ENCODE data around the gene PATE2. TPM values are rescaled to one million over a fixed set of nuclear protein-coding genes. Genes with fewer than 3 reads are reported as not detected.

PATE2 gene
- total RNA-seq, 2 donors from 2014 or later = 0.35 TPM; not detected in 1

- no peak for TF ChIP-seq CTCF (IDR thresholded peaks at IDR 0.05)
- H3K27me3 ChIP-seq (replicated peaks; ENCODE audit: insufficient read depth) = no peaks in the 10 kb centered on the region
- ATAC-seq (ENCODE audit: insufficient number of reproducible peaks, low FRiP score, low read depth) (no peak), DNase-seq (ENCODE audit: low spot score) (no peak)
- no peak overlapping the region for H3K27ac ChIP-seq
- H3K36me3 ChIP-seq = no peaks in the 10 kb centered on the region
- no peaks in the 10 kb centered on the region for H3K4me1 ChIP-seq (ENCODE audit: control insufficient read depth in 1 of 2, low read depth in 2 of 2)
- H3K4me3 ChIP-seq = no peak overlapping the region
- no peaks in the 10 kb centered on the region for H3K9me3 ChIP-seq
These were observed 16.2 kb downstream of the PATE2 start for GRCh38 chr11:125762445-125762844.

- DNase-seq (ENCODE audit: low spot score) (no peak), ATAC-seq (ENCODE audit: insufficient number of reproducible peaks, low FRiP score, low read depth) (no peak)
- no peak for TF ChIP-seq CTCF (IDR thresholded peaks at IDR 0.05)
- no peaks in the 10 kb centered on the region for H3K9me3 ChIP-seq
- H3K27me3 ChIP-seq (replicated peaks; ENCODE audit: insufficient read depth) = no peaks in the 10 kb centered on the region
- no peak overlapping the region for H3K4me3 ChIP-seq
- H3K27ac ChIP-seq = no peak overlapping the region
- H3K36me3 ChIP-seq = no peaks in the 10 kb centered on the region
- H3K4me1 ChIP-seq (ENCODE audit: control insufficient read depth in 1 of 2, low read depth in 2 of 2) = no peaks in the 10 kb centered on the region
These were observed 22.6 kb downstream of the PATE2 start for GRCh38 chr11:125756050-125756449.

- Histone ChIP-seq H3K27me3 (replicated peaks; ENCODE audit: insufficient read depth) (no peaks in the 10 kb centered on the region), H3K9me3 (no peaks in the 10 kb centered on the region), H3K4me3 (no peak overlapping the region), H3K36me3 (no peaks in the 10 kb centered on the region), H3K27ac (no peak overlapping the region), H3K4me1 (ENCODE audit: control insufficient read depth in 1 of 2, low read depth in 2 of 2) (no peaks in the 10 kb centered on the region)
- no peak for ATAC-seq (ENCODE audit: insufficient number of reproducible peaks, low FRiP score, low read depth)
- TF ChIP-seq CTCF (IDR thresholded peaks at IDR 0.05) = no peak
- no peak for DNase-seq (ENCODE audit: low spot score)
These were observed 28.0 kb downstream of the PATE2 start for GRCh38 chr11:125750629-125751028.

GRCh38 chr11:125745979-125746378 lies 32.6 kb downstream of the PATE2 start, which contains the start of gene PATE1:
PATE1 (plus strand) TSS chr11:125746279; CDS start chr11:125746305, 26 bp downstream.
- no peak for TF ChIP-seq CTCF (IDR thresholded peaks at IDR 0.05)
- Histone ChIP-seq H3K4me3 (no peak within 1 kb of the TSS), H3K4me1 (ENCODE audit: control insufficient read depth in 1 of 2, low read depth in 2 of 2) (no peaks in the 10 kb centered on the region), H3K9me3 (no peaks in the 10 kb centered on the region), H3K36me3 (no peaks in the 10 kb centered on the region), H3K27me3 (replicated peaks; ENCODE audit: insufficient read depth) (no peaks in the 10 kb centered on the region), H3K27ac (no peak within 1 kb of the TSS)
- no peak for DNase-seq (ENCODE audit: low spot score)
- ATAC-seq (ENCODE audit: insufficient number of reproducible peaks, low FRiP score, low read depth) = no peak

DNA sequence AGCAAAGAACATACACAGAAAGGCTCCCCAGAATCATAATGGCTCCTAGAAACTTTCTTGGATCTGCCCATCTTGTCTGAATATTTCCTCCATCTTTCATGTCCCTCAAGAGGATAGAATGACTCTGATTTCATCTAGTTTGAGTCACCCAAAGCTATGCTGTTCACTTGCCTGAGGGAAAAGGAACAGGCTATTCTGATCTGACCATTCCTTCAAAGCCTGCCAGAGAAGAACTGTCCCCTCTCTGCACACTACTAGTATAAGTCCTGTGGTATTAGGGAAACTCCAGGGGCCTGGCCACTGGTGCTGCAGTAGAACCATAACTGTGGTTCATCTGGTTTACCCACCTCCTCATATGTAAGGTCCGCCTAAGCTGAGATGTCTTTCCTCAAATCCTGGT lies 34.9 kb downstream of the PATE2 start:
- no peak for ATAC-seq (ENCODE audit: insufficient number of reproducible peaks, low FRiP score, low read depth)

More for the DNA sequence above, 34.9 kb downstream of the PATE2 start:
- H3K9me3 ChIP-seq = no peaks in the 10 kb centered on the region
- DNase-seq (ENCODE audit: low spot score) = no peak
- H3K27me3 ChIP-seq (replicated peaks; ENCODE audit: insufficient read depth) = no peaks in the 10 kb centered on the region
- H3K27ac ChIP-seq = no peak overlapping the region
- no peaks in the 10 kb centered on the region for H3K4me1 ChIP-seq (ENCODE audit: control insufficient read depth in 1 of 2, low read depth in 2 of 2)
- no peak for TF ChIP-seq CTCF (IDR thresholded peaks at IDR 0.05)
- no peak overlapping the region for H3K4me3 ChIP-seq
- no peaks in the 10 kb centered on the region for H3K36me3 ChIP-seq
